ENCODE results near the gene TTC9B. TPM values are rescaled to one million over a fixed set of nuclear protein-coding genes. Genes with fewer than 3 reads are reported as not detected.

The TTC9B gene
- total and polyA plus RNA-seq, 2 experiments from 2014 or later = not detected

- no peaks in the 10 kb centered on the region for H3K27me3 ChIP-seq (replicated peaks; ENCODE audit: insufficient read depth)
- H3K36me3 ChIP-seq (ENCODE audit: low read depth) = peaks cover 18% of the 10 kb centered on the region; the same call in 1 of the 2 replicates
- in situ Hi-C loops (cut with MboI) = no loop called here
- no peak overlapping the region for H2AFZ ChIP-seq
- 90 to 94% methylated on average over 3 of the region's 3 CpGs for WGBS, 2 experiments (ENCODE audit: low coverage in 1 of 2, low lambda C conversion rate in 2 of 2, missing lambda C conversion rate in 2 of 2)
- H3K4me2 ChIP-seq (ENCODE audit: unreplicated experiment) = no peak overlapping the region
- no peaks in the 10 kb centered on the region for H3K9me3 ChIP-seq (ENCODE audit: low read depth)
- no peak overlapping the region for H3K9ac ChIP-seq
- TF ChIP-seq EZH2 (IDR thresholded peaks at IDR 0.05; ENCODE audit: insufficient read depth, poor library complexity, severe bottlenecking) (no peak), EZH2phosphoT487 (IDR thresholded peaks at IDR 0.05; ENCODE audit: insufficient read depth, low read depth) (no peak)
- no peak overlapping the region for H3K4me3 ChIP-seq
- no peak for DNase-seq
- no peak overlapping the region for H3K27ac ChIP-seq
- H3K9me2 ChIP-seq (ENCODE audit: insufficient read depth) = no peaks in the 10 kb centered on the region
- peaks cover 99% of the 10 kb centered on the region for H3K79me2 ChIP-seq (ENCODE audit: insufficient read depth)
- H3F3A ChIP-seq (ENCODE audit: insufficient read depth) = peaks cover 8% of the 10 kb centered on the region; the same call in 1 of the 2 replicates
- H4K20me1 ChIP-seq (ENCODE audit: insufficient read depth) = no peaks in the 10 kb centered on the region; the same call in 1 of the 2 replicates
- H3K4me1 ChIP-seq (ENCODE audit: insufficient read depth) = no peaks in the 10 kb centered on the region
Measured at GRCh38 chr19:40255619-40256166, 37.5 kb upstream of the TTC9B start.

DNA sequence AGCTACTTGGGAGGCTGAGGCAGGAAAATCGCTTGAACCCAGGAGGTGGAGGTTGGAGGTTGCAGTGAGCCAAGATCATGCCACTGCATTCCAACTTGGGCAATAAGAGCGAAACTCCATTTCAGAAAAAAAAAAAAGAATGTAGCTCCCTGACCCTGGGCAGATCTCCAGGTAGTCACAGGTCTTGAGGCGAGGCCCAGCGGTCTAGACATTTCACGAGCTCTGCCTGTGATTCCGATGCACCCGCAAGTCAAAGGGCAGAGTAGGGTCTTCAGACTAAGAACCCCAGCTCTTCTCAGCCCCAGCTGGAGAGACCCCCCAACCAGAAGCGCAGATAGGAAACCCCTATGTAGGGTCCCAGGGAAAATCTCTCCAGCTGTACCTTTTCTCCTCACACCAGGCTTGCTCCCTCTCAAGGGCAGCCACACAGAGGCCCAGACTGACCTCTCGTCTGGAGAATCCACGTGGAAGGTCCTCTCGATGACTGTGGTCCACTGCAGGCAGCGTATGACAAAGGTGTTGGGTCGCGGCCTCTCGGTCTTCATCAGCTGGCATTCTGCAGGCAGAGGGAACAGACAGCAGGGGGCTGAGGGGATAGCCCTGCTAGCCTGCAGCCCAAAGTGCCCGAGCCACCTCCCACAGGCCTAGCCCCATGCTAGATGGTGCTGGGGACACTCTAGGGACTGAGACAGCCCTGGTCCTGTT is 36.7 kb upstream of the TTC9B start:
- no peak overlapping the region for H3K4me3 ChIP-seq
- peaks cover 99% of the 10 kb centered on the region for H3K79me2 ChIP-seq (ENCODE audit: insufficient read depth)
- no peaks in the 10 kb centered on the region for H3K9me3 ChIP-seq (ENCODE audit: low read depth)
- H3K9ac ChIP-seq = no peak overlapping the region
- no peaks in the 10 kb centered on the region; the same call in 1 of the 2 replicates for H4K20me1 ChIP-seq (ENCODE audit: insufficient read depth)
- H3K27ac ChIP-seq = no peak overlapping the region
- H3K27me3 ChIP-seq (replicated peaks; ENCODE audit: insufficient read depth) = no peaks in the 10 kb centered on the region
- H3K4me1 ChIP-seq (ENCODE audit: insufficient read depth) = no peaks in the 10 kb centered on the region
- WGBS, 2 experiments (ENCODE audit: low coverage in 1 of 2, low lambda C conversion rate in 2 of 2, missing lambda C conversion rate in 2 of 2) = 92% methylated on average over 16 of the region's 16 CpGs
- TF ChIP-seq EZH2 (IDR thresholded peaks at IDR 0.05; ENCODE audit: insufficient read depth, poor library complexity, severe bottlenecking) = no peak
- no peak for TF ChIP-seq EZH2phosphoT487 (IDR thresholded peaks at IDR 0.05; ENCODE audit: insufficient read depth, low read depth)
- no peak overlapping the region for H2AFZ ChIP-seq
- DNase-seq = no peak
- no peak overlapping the region for H3K4me2 ChIP-seq (ENCODE audit: unreplicated experiment)
- in situ Hi-C loops (cut with MboI) = no loop called here
- peaks cover 8% of the 10 kb centered on the region; the same call in 1 of the 2 replicates for H3F3A ChIP-seq (ENCODE audit: insufficient read depth)
- no peaks in the 10 kb centered on the region for H3K9me2 ChIP-seq (ENCODE audit: insufficient read depth)
- H3K36me3 ChIP-seq (ENCODE audit: low read depth) = peaks cover 18% of the 10 kb centered on the region; the same call in 1 of the 2 replicates

GRCh38 chr19:40253611-40254092 is 35.5 kb upstream of the TTC9B start:
- in situ Hi-C loops (cut with MboI) = no loop called here
- Histone ChIP-seq H3K79me2 (ENCODE audit: insufficient read depth) (peaks cover 97% of the 10 kb centered on the region), H3K27ac (no peak overlapping the region), H3F3A (ENCODE audit: insufficient read depth) (0 out of 2 replicates have a peak, but pooled peaks cover under 1% of the 10 kb centered on the region), H3K4me3 (no peak overlapping the region), H3K4me2 (ENCODE audit: unreplicated experiment) (no peak overlapping the region), H2AFZ (no peak overlapping the region), H3K9ac (no peak overlapping the region), H3K9me2 (ENCODE audit: insufficient read depth) (no peaks in the 10 kb centered on the region), H3K36me3 (ENCODE audit: low read depth) (peaks cover 18% of the 10 kb centered on the region; the same call in 1 of the 2 replicates), H4K20me1 (ENCODE audit: insufficient read depth) (no peaks in the 10 kb centered on the region; the same call in 1 of the 2 replicates), H3K4me1 (ENCODE audit: insufficient read depth) (no peaks in the 10 kb centered on the region), H3K27me3 (replicated peaks; ENCODE audit: insufficient read depth) (no peaks in the 10 kb centered on the region), H3K9me3 (ENCODE audit: low read depth) (no peaks in the 10 kb centered on the region)
- WGBS, 2 experiments (ENCODE audit: low coverage in 1 of 2, low lambda C conversion rate in 2 of 2, missing lambda C conversion rate in 2 of 2) = 75 to 86% methylated on average over 8 of the region's 8 CpGs
- DNase-seq = no peak
- TF ChIP-seq EZH2 (IDR thresholded peaks at IDR 0.05; ENCODE audit: insufficient read depth, poor library complexity, severe bottlenecking) = no peak
- TF ChIP-seq EZH2phosphoT487 (IDR thresholded peaks at IDR 0.05; ENCODE audit: insufficient read depth, low read depth) = no peak

DNA sequence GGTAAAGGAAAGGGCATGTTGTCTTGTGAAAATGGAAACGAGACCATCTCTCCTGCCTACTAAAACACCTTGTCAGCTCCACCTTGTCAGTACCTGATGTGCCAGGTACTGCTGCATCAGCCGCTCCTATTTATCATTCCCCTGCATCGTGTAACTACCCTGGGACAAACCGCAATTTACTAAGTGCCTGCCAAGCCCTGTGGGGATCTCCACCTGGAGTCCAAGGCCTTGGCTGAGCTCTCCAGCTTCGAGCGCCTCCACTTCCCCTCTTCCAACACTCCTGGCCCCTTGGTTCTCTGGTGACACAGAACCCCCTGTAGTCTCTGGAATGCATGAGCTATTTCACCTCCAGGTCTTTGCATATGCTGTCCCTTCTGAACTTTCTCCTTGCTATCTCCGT is 34.2 kb upstream of the TTC9B start:
- Histone ChIP-seq H3K27ac (no peak overlapping the region), H3K9ac (no peak overlapping the region)
- DNase-seq = no peak

More for the DNA sequence above, 34.2 kb upstream of the TTC9B start:
- 83 to 85% methylated on average over 7 of the region's 7 CpGs for WGBS, 2 experiments (ENCODE audit: low coverage in 1 of 2, low lambda C conversion rate in 2 of 2, missing lambda C conversion rate in 2 of 2)
- no peaks in the 10 kb centered on the region for H3K4me1 ChIP-seq (ENCODE audit: insufficient read depth)
- no peaks in the 10 kb centered on the region for H3K9me3 ChIP-seq (ENCODE audit: low read depth)
- no peaks in the 10 kb centered on the region for H3K27me3 ChIP-seq (replicated peaks; ENCODE audit: insufficient read depth)
- H3F3A ChIP-seq (ENCODE audit: insufficient read depth) = no peaks in the 10 kb centered on the region
- H3K4me3 ChIP-seq = no peak overlapping the region
- H3K9me2 ChIP-seq (ENCODE audit: insufficient read depth) = no peaks in the 10 kb centered on the region
- peaks cover 18% of the 10 kb centered on the region; the same call in 1 of the 2 replicates for H3K36me3 ChIP-seq (ENCODE audit: low read depth)
- no peak overlapping the region for H3K4me2 ChIP-seq (ENCODE audit: unreplicated experiment)
- in situ Hi-C loops (cut with MboI) = no loop called here
- H2AFZ ChIP-seq = no peak overlapping the region
- no peak for TF ChIP-seq EZH2 (IDR thresholded peaks at IDR 0.05; ENCODE audit: insufficient read depth, poor library complexity, severe bottlenecking)
- no peak for TF ChIP-seq EZH2phosphoT487 (IDR thresholded peaks at IDR 0.05; ENCODE audit: insufficient read depth, low read depth)
- peaks cover 95% of the 10 kb centered on the region for H3K79me2 ChIP-seq (ENCODE audit: insufficient read depth)
- no peaks in the 10 kb centered on the region for H4K20me1 ChIP-seq (ENCODE audit: insufficient read depth)
